Neural cell (in vitro differentiated cells): ENCODE data around the gene SDF4. TPM values are rescaled to one million over a fixed set of nuclear protein-coding genes. Genes with fewer than 3 reads are reported as not detected.

Source experiments
- H2AFZ ChIP-seq: fragments of 200-600, 300-800 bp; sonication (generic), shearing (Covaris generic); 2 replicates; pipeline ENCODE4 v1.6.0; 2014; ENCODE audit warnings: low read depth, mild to moderate bottlenecking, antibody characterized with exemption, low read length, moderate library complexity
- H3F3A ChIP-seq: fragments of 200-600 bp; shearing (Covaris generic); 2 replicates; pipeline ENCODE4 v1.6.1; 2016; ENCODE audit warnings: mild to moderate bottlenecking, moderate library complexity, mixed read lengths, antibody characterized with exemption, low read length; ENCODE audit not compliant: insufficient read depth, poor library complexity, severe bottlenecking
- H3K27ac ChIP-seq: fragments of 200-600, 300-800 bp; sonication (generic), shearing (Covaris generic); 2 replicates; pipeline ENCODE4 v1.5.1; 2014; ENCODE audit warnings: mild to moderate bottlenecking, low read length, moderate library complexity
- H3K27me3 ChIP-seq: fragments of 300-800, 200-600 bp; sonication (generic), shearing (Covaris generic); 2 replicates; pipeline ENCODE4 v1.6.0; 2014; ENCODE audit warnings: mild to moderate bottlenecking, low read depth, low read length, moderate library complexity; ENCODE audit not compliant: insufficient read depth
- H3K36me3 ChIP-seq: fragments of 300-800, 200-600 bp; sonication (generic), shearing (Covaris generic); 2 replicates; pipeline ENCODE4 v1.5.1; 2014; ENCODE audit warnings: mild to moderate bottlenecking, antibody characterized with exemption, low read length, moderate library complexity; ENCODE audit not compliant: insufficient read depth
- H3K4me2 ChIP-seq: fragments of 300-800, 200-600 bp; sonication (generic), shearing (Covaris generic); 2 replicates; pipeline ENCODE4 v1.6.0; 2014; ENCODE audit warnings: mild to moderate bottlenecking, low read length
- H3K4me3 ChIP-seq: fragments of 300-800, 200-600 bp; sonication (generic), shearing (Covaris generic); 2 replicates; pipeline ENCODE4 v1.5.1; 2014; ENCODE audit warnings: mild to moderate bottlenecking, low read length, moderate library complexity
- H3K79me2 ChIP-seq: fragments of 200-600 bp; shearing (Covaris generic); replicated peaks from 2 replicates; pipeline ENCODE4 v1.6.0; 2014; ENCODE audit warnings: mild to moderate bottlenecking, low read length, moderate library complexity; ENCODE audit not compliant: insufficient read depth
- H3K9ac ChIP-seq: fragments of 300-800, 200-600 bp; sonication (generic), shearing (Covaris generic); 2 replicates; pipeline ENCODE4 v1.6.1; 2016; ENCODE audit warnings: mild to moderate bottlenecking, low read length, mixed read lengths
- H3K9me2 ChIP-seq: fragments of 200-600 bp; shearing (Covaris generic); 2 replicates; pipeline ENCODE4 v1.6.1; 2016; ENCODE audit warnings: mild to moderate bottlenecking, low read length, mixed read lengths; ENCODE audit not compliant: insufficient read depth
- H3K9me3 ChIP-seq: fragments of 200-600, 300-800 bp; sonication (generic), shearing (Covaris generic); 2 replicates; pipeline ENCODE4 v1.6.1; 2016; ENCODE audit warnings: mild to moderate bottlenecking, mixed run types, low read length, moderate library complexity, mixed read lengths
- H4K20me1 ChIP-seq: fragments of 200-600 bp; shearing (Covaris generic); 2 replicates; pipeline ENCODE4 v1.6.1; 2016; ENCODE audit warnings: mild to moderate bottlenecking, mixed run types; ENCODE audit not compliant: insufficient read depth
- CTCF ChIP-seq: fragments of 450-650 bp; IDR thresholded peaks from 2 replicates; pipeline ENCODE4 v1.5.1; 2014; ENCODE audit warnings: antibody characterized with exemption, mild to moderate bottlenecking, moderate library complexity; ENCODE audit not compliant: poor library complexity, severe bottlenecking
- MXI1 ChIP-seq: fragments of 450-650 bp; conservative IDR thresholded peaks from 2 replicates; pipeline ENCODE4 v1.6.1; 2014; ENCODE audit warnings: antibody characterized with exemption, mild to moderate bottlenecking; ENCODE audit not compliant: poor library complexity, severe bottlenecking
- POLR2AphosphoS5 ChIP-seq: IDR thresholded peaks from 2 replicates; pipeline ENCODE4 v1.6.1; 2012
- REST ChIP-seq: IDR thresholded peaks from 2 replicates; pipeline ENCODE4 v1.6.1; 2012; ENCODE audit warnings: borderline replicate concordance
- SMC3 ChIP-seq: fragments of 450-650 bp; conservative IDR thresholded peaks from 2 replicates; pipeline ENCODE4 v1.6.1; 2014; ENCODE audit warnings: antibody characterized with exemption, mild to moderate bottlenecking, moderate library complexity; ENCODE audit not compliant: poor library complexity
- TAF1 ChIP-seq: IDR thresholded peaks from 2 replicates; pipeline ENCODE4 v1.6.1; 2012; ENCODE audit warnings: low read depth
- polyA plus RNA-seq: library from polyadenylated mRNA; depleted of rRNA; stranded (reverse); fragments of >200 nt; gene quantifications from 2 replicates; pipeline ENCODE4 v1.2.3, GENCODE V29; 2014

SDF4 gene
- polyA plus RNA-seq, 1 donor from 2014 or later: 91.2 TPM

GRCh38 chr1:1198423-1199140 lies 33.2 kb downstream of the SDF4 start:
- Histone ChIP-seq H3K27ac (no peak overlapping the region), H3K36me3 (no peaks in the 10 kb centered on the region), H3K27me3 (peaks cover 7% of the 10 kb centered on the region), H3K9ac (no peak overlapping the region), H3K79me2 (no peaks in the 10 kb centered on the region), H3K4me2 (no peak overlapping the region), H3K9me2 (no peaks in the 10 kb centered on the region), H3F3A (no peaks in the 10 kb centered on the region), H4K20me1 (no peaks in the 10 kb centered on the region), H2AFZ (no peak overlapping the region), H3K9me3 (no peaks in the 10 kb centered on the region), H3K4me3 (no peak overlapping the region)
- TF ChIP-seq REST (no peak), SMC3 (no peak), POLR2AphosphoS5 (no peak), MXI1 (no peak), CTCF (no peak)

GRCh38 chr1:1197551-1198422 lies 34.0 kb downstream of the SDF4 start:
- Histone ChIP-seq H3K9me2 (no peaks in the 10 kb centered on the region), H4K20me1 (no peaks in the 10 kb centered on the region), H3F3A (no peaks in the 10 kb centered on the region), H3K27me3 (peaks cover 7% of the 10 kb centered on the region), H3K9me3 (no peaks in the 10 kb centered on the region), H3K9ac (no peak overlapping the region), H3K79me2 (no peaks in the 10 kb centered on the region), H3K36me3 (no peaks in the 10 kb centered on the region), H3K27ac (no peak overlapping the region), H3K4me3 (no peak overlapping the region), H2AFZ (no peak overlapping the region), H3K4me2 (no peak overlapping the region)
- no peak for TF ChIP-seq REST
- TF ChIP-seq MXI1: no peak
- TF ChIP-seq TAF1: no peak
